Measurements from ENCODE around the gene DOC2A. TPM values are rescaled to one million over a fixed set of nuclear protein-coding genes. Genes with fewer than 3 reads are reported as not detected.

Gene DOC2A
- total RNA-seq, 2 donors from 2014 or later: 3.0 to 6.4 TPM

GRCh38 chr16:29977063-29977825 lies 33.6 kb downstream of the DOC2A start:
- Histone ChIP-seq H3K27ac (no peak overlapping the region), H3K4me1 (replicated peaks) (peaks cover 13% of the 10 kb centered on the region), H3K4me3 (no peak overlapping the region), H3K36me3 (peaks cover 3 to 24% of the 10 kb centered on the region in 2 donors), H3K27me3 (replicated peaks; ENCODE audit: insufficient read depth) (no peaks in the 10 kb centered on the region), H3K9me3 (no peaks in the 10 kb centered on the region)
- DNase-seq (ENCODE audit: low spot score): no peak
- WGBS: 70% methylated on average over 9 of the region's 9 CpGs
- intact Hi-C loops (cut with DNase I): no loop called here
- TF ChIP-seq POLR2AphosphoS5 (IDR thresholded peaks at IDR 0.05) (no peak), CTCF (IDR thresholded peaks at IDR 0.05) (no peak), POLR2A (IDR thresholded peaks at IDR 0.05) (no peak)

GRCh38 chr16:29975811-29976511 lies 34.9 kb downstream of the DOC2A start:
- peaks cover 13% of the 10 kb centered on the region for H3K4me1 ChIP-seq (replicated peaks)
- no peak for DNase-seq (ENCODE audit: low spot score)
- WGBS: 22% methylated on average over 6 of the region's 6 CpGs
- peak overlapping the region in 1 of 2 donors; percentile 29 for H3K27ac ChIP-seq
- TF ChIP-seq POLR2AphosphoS5 (IDR thresholded peaks at IDR 0.05): no peak
- TF ChIP-seq CTCF (IDR thresholded peaks at IDR 0.05): no peak
- no peak for TF ChIP-seq POLR2A (IDR thresholded peaks at IDR 0.05)
- no peaks in the 10 kb centered on the region for H3K9me3 ChIP-seq
- intact Hi-C loops (cut with DNase I): no loop called here
- peak overlapping the region in 1 of 2 donors; percentile 82 for H3K4me3 ChIP-seq
- peaks cover 3 to 22% of the 10 kb centered on the region in 2 donors for H3K36me3 ChIP-seq
- no peaks in the 10 kb centered on the region for H3K27me3 ChIP-seq (replicated peaks; ENCODE audit: insufficient read depth)

- no peak overlapping the region for H3K27ac ChIP-seq
- no peaks in the 10 kb centered on the region for H3K9me3 ChIP-seq
- H3K4me3 ChIP-seq: peak overlapping the region; percentile 82 to 93
- DNase-seq (ENCODE audit: low spot score): no peak
- no peak for TF ChIP-seq POLR2A (IDR thresholded peaks at IDR 0.05)
- TF ChIP-seq POLR2AphosphoS5 (IDR thresholded peaks at IDR 0.05): no peak
- no peak for TF ChIP-seq CTCF (IDR thresholded peaks at IDR 0.05)
- intact Hi-C loops (cut with DNase I): no loop called here
- no peaks in the 10 kb centered on the region for H3K27me3 ChIP-seq (replicated peaks; ENCODE audit: insufficient read depth)
- WGBS: 58% methylated on average over 5 of the region's 5 CpGs
- H3K36me3 ChIP-seq: peaks cover 3 to 18% of the 10 kb centered on the region in 2 donors
- peaks cover 13% of the 10 kb centered on the region for H3K4me1 ChIP-seq (replicated peaks)
Observed at GRCh38 chr16:29975134-29975538, 35.7 kb downstream of the DOC2A start.

GRCh38 chr16:29974291-29975133 lies 36.3 kb downstream of the DOC2A start:
- DNase-seq (ENCODE audit: low spot score): no peak
- no peaks in the 10 kb centered on the region for H3K9me3 ChIP-seq
- intact Hi-C loops (cut with DNase I): no loop called here
- H3K4me1 ChIP-seq (replicated peaks): peaks cover 13% of the 10 kb centered on the region
- H3K27me3 ChIP-seq (replicated peaks; ENCODE audit: insufficient read depth): no peaks in the 10 kb centered on the region
- TF ChIP-seq POLR2AphosphoS5 (IDR thresholded peaks at IDR 0.05): no peak
- TF ChIP-seq POLR2A (IDR thresholded peaks at IDR 0.05): no peak
- no peak for TF ChIP-seq CTCF (IDR thresholded peaks at IDR 0.05)
- peak overlapping the region; percentile 82 to 93 for H3K4me3 ChIP-seq
- WGBS: 2% methylated on average over 31 of the region's 31 CpGs
- peak overlapping the region; percentile 84 to 89 for H3K27ac ChIP-seq
- peaks cover 3 to 12% of the 10 kb centered on the region in 2 donors for H3K36me3 ChIP-seq
